WTC11 (cell line): ENCODE measurements around the gene ITPKC. TPM values are rescaled to one million over a fixed set of nuclear protein-coding genes. Genes with fewer than 3 reads are reported as not detected.

Experiments
- ATAC-seq: fragments of 200-7000 bp; cut with Tn5 transposase; 2 replicates; pipeline ENCODE4 v1.10.0; 2021; ENCODE audit warnings: mild to moderate bottlenecking, moderate library complexity
- CTCF ChIA-PET: fragments of 300-600 bp; sonication (Branson Sonifier 250); formaldehyde crosslinking; loops from one replicate; lab custom pipeline; 2021; ENCODE audit warnings: antibody characterized with exemption; lab: Charles Lee
- POLR2A ChIA-PET: fragments of 350-600 bp; sonication (Branson Sonifier 250); formaldehyde crosslinking; loops from one replicate; lab custom pipeline; 2021; ENCODE audit warnings: antibody characterized with exemption; lab: Charles Lee
- DNase-seq: peaks from one replicate; pipeline ENCODE4 v3.0.0; 2021; ENCODE audit warnings: low spot score
- H3K27ac Mint-ChIP-seq: 2 replicates; pipeline ENCODE4 v1.8.0; 2021; ENCODE audit warnings: mixed read lengths
- H3K27me3 Mint-ChIP-seq: 2 replicates; pipeline ENCODE4 v1.8.0; 2021; ENCODE audit warnings: low read depth, mild to moderate bottlenecking, moderate library complexity, mixed read lengths
- H3K36me3 Mint-ChIP-seq: 2 replicates; pipeline ENCODE4 v1.8.0; 2021; ENCODE audit warnings: mixed read lengths
- H3K4me1 Mint-ChIP-seq: 2 replicates; pipeline ENCODE4 v1.8.0; 2022; ENCODE audit warnings: mixed read lengths
- H3K4me3 Mint-ChIP-seq: 2 replicates; pipeline ENCODE4 v1.8.0; 2021; ENCODE audit warnings: mild to moderate bottlenecking, moderate library complexity, mixed read lengths
- H3K9me3 Mint-ChIP-seq: 2 replicates; pipeline ENCODE4 v1.8.0; 2021; ENCODE audit warnings: mixed read lengths
- FOXJ3 ChIP-seq: sonication (generic); formaldehyde crosslinking; IDR thresholded peaks from 2 replicates; pipeline ENCODE4 v1.9.0; 2021; ENCODE audit warnings: missing genetic modification reagents, mild to moderate bottlenecking, borderline replicate concordance
- FOXK1 ChIP-seq: sonication (generic); formaldehyde crosslinking; IDR thresholded peaks from 2 replicates; pipeline ENCODE4 v1.8.0; 2022; ENCODE audit warnings: mild to moderate bottlenecking, moderate library complexity, missing genetic modification reagents
- GRHL2 ChIP-seq: fragments of 250-450 bp; sonication (Bioruptor Pico); IDR thresholded peaks from 2 replicates; pipeline ENCODE4 v1.8.0; 2022; ENCODE audit warnings: mild to moderate bottlenecking, moderate library complexity; ENCODE audit not compliant: insufficient replicate concordance, severe bottlenecking
- GTF2I ChIP-seq: fragments of 250-450 bp; sonication (Bioruptor Pico); conservative IDR thresholded peaks from 2 replicates; pipeline ENCODE4 v1.4.0; 2021; ENCODE audit warnings: mild to moderate bottlenecking
- TP53 ChIP-seq: sonication (generic); formaldehyde crosslinking; IDR thresholded peaks from 2 replicates; pipeline ENCODE4 v1.8.1; 2023; ENCODE audit warnings: mild to moderate bottlenecking, missing genetic modification reagents
- ZNF138 ChIP-seq: sonication (generic); formaldehyde crosslinking; conservative IDR thresholded peaks from 2 replicates; pipeline ENCODE4 v1.8.1; 2022; ENCODE audit warnings: mild to moderate bottlenecking, moderate library complexity, missing genetic modification reagents
- ZNF219 ChIP-seq: sonication (generic); formaldehyde crosslinking; IDR thresholded peaks from 2 replicates; pipeline ENCODE4 v1.8.0; 2023; ENCODE audit warnings: missing genetic modification reagents, mild to moderate bottlenecking, borderline replicate concordance
- ZNF317 ChIP-seq: sonication (generic); formaldehyde crosslinking; IDR thresholded peaks from 2 replicates; pipeline ENCODE4 v1.8.1; 2023; ENCODE audit warnings: low read depth, mild to moderate bottlenecking, moderate library complexity, missing genetic modification reagents, borderline replicate concordance
- total RNA-seq: library from RNA; stranded (reverse); gene quantifications from 3 replicates; pipeline ENCODE4 v1.2.3, GENCODE V29; 2021
- TF ChIP-seq, protein P1 (sequence below): sonication (generic); formaldehyde crosslinking; IDR thresholded peaks from 2 replicates; pipeline ENCODE4 v1.8.0; 2022; ENCODE audit warnings: mild to moderate bottlenecking, missing genetic modification reagents
- TF ChIP-seq, protein P2 (sequence below): sonication (generic); formaldehyde crosslinking; IDR thresholded peaks from 2 replicates; pipeline ENCODE4 v1.8.0; 2022; ENCODE audit warnings: mild to moderate bottlenecking, missing genetic modification reagents
- TF ChIP-seq, protein P3 (sequence below): sonication (generic); formaldehyde crosslinking; IDR thresholded peaks from 2 replicates; pipeline ENCODE4 v1.8.0; 2022; ENCODE audit warnings: mild to moderate bottlenecking, missing genetic modification reagents
- TF ChIP-seq, protein P4 (sequence below): sonication (generic); formaldehyde crosslinking; IDR thresholded peaks from 2 replicates; pipeline ENCODE4 v1.8.1; 2023; ENCODE audit warnings: mild to moderate bottlenecking, missing genetic modification reagents, moderate library complexity
- TF ChIP-seq, protein P5 (sequence below): sonication (generic); formaldehyde crosslinking; IDR thresholded peaks from 2 replicates; pipeline ENCODE4 v1.8.0; 2023; ENCODE audit warnings: missing genetic modification reagents, mild to moderate bottlenecking, borderline replicate concordance

ITPKC gene
- total RNA-seq, 1 experiment from 2014 or later: 13.8 TPM

DNA sequence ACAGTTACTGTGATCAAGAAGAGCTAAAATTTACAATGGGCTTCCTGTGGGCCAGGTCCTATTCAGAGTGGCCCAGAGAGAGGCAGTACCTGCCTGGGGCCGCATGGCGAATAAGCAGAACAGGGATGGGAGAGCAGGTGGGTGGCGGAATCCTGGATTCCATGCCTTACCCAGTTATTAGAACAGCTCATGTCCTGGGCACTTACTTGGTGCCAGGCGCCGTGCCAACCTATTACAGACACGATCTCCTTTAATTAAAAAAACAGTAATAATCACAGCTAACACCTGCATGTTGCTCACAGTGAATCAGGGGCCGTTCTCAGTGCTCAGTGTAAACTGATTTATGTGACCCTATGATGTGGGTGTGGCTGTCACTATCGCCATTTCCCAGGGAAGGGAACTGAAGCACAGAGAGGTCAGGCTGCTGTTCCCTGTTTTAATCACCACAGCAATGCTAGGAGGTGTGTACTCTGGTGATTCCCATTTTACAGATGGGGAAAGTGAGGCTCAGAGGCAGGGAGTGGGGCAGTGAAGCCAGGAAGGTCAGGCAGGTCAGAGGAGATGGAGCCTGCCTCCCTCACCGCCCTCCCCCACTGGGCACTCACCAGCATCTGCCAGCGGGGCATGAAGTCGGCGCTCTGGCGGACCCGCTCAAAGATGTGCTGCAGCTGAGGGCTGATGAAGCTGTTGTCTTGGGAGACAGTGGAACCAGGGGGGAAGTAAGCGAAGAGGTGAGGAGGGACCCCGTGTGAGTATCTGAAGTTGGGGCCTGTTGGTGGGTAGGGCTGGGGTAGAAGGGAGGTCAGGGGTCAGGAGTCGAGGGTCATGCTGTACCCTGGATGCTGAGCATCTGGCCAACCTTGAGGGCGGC lies 12.2 kb upstream of the ITPKC start:
- no peak for DNase-seq
- no peaks in the 10 kb centered on the region for H3K27me3 Mint-ChIP-seq
- no peaks in the 10 kb centered on the region for H3K9me3 Mint-ChIP-seq
- ChIA-PET CTCF (interaction anchor here (1.7 kb wide), 1 partner anchor 13 kb away, joined by 5 read pairs; no protein-coding TSS in a partner anchor), POLR2A (no interaction called here)
- TF ChIP-seq ZNF138 (no peak), ZNF317 (CRISPR knock-in tag) (no peak), FOXJ3 (no peak)
- TF ChIP-seq, protein P1, sequence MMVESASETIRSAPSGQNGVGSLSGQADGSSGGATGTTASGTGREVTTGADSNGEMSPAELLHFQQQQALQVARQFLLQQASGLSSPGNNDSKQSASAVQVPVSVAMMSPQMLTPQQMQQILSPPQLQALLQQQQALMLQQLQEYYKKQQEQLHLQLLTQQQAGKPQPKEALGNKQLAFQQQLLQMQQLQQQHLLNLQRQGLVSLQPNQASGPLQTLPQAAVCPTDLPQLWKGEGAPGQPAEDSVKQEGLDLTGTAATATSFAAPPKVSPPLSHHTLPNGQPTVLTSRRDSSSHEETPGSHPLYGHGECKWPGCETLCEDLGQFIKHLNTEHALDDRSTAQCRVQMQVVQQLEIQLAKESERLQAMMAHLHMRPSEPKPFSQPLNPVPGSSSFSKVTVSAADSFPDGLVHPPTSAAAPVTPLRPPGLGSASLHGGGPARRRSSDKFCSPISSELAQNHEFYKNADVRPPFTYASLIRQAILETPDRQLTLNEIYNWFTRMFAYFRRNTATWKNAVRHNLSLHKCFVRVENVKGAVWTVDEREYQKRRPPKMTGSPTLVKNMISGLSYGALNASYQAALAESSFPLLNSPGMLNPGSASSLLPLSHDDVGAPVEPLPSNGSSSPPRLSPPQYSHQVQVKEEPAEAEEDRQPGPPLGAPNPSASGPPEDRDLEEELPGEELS (CRISPR knock-in tag): no peak
- TF ChIP-seq, protein P2, sequence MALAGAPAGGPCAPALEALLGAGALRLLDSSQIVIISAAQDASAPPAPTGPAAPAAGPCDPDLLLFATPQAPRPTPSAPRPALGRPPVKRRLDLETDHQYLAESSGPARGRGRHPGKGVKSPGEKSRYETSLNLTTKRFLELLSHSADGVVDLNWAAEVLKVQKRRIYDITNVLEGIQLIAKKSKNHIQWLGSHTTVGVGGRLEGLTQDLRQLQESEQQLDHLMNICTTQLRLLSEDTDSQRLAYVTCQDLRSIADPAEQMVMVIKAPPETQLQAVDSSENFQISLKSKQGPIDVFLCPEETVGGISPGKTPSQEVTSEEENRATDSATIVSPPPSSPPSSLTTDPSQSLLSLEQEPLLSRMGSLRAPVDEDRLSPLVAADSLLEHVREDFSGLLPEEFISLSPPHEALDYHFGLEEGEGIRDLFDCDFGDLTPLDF (CRISPR knock-in tag): no peak
- TF ChIP-seq, protein P3, sequence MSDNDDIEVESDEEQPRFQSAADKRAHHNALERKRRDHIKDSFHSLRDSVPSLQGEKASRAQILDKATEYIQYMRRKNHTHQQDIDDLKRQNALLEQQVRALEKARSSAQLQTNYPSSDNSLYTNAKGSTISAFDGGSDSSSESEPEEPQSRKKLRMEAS (CRISPR knock-in tag): no peak
- no peak overlapping the region for H3K27ac Mint-ChIP-seq
- ATAC-seq: no peak
- H3K36me3 Mint-ChIP-seq: peaks cover 41% of the 10 kb centered on the region
- H3K4me1 Mint-ChIP-seq: peaks cover 8% of the 10 kb centered on the region; the same call in 1 of the 2 replicates
- H3K4me3 Mint-ChIP-seq: no peak overlapping the region

DNA sequence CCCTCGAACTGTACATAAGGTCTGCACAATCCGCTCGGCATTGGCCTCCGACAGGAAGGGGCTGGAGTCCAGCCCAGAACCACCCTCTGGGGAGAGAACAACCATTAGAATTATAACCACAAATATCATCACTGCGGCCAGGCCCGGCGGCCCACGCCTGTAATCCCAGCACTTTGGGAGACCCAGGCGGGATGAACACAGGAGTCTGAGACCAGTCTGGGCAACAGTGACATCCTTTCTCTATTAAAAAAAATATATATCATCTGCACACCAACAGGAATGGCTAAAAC lies 11.6 kb upstream of the ITPKC start:
- POLR2A ChIA-PET: no interaction called here
- no peaks in the 10 kb centered on the region for H3K27me3 Mint-ChIP-seq
- DNase-seq: no peak
- peaks cover 46% of the 10 kb centered on the region for H3K36me3 Mint-ChIP-seq
- no peak for ATAC-seq
- TF ChIP-seq, protein P4, sequence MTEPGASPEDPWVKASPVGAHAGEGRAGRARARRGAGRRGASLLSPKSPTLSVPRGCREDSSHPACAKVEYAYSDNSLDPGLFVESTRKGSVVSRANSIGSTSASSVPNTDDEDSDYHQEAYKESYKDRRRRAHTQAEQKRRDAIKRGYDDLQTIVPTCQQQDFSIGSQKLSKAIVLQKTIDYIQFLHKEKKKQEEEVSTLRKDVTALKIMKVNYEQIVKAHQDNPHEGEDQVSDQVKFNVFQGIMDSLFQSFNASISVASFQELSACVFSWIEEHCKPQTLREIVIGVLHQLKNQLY (CRISPR knock-in tag): no peak
- TF ChIP-seq ZNF219 (CRISPR knock-in tag): no peak
- CTCF ChIA-PET: no interaction called here
- no peaks in the 10 kb centered on the region for H3K9me3 Mint-ChIP-seq
- peaks cover 8% of the 10 kb centered on the region; the same call in 1 of the 2 replicates for H3K4me1 Mint-ChIP-seq
- no peak overlapping the region for H3K4me3 Mint-ChIP-seq
- H3K27ac Mint-ChIP-seq: no peak overlapping the region

DNA sequence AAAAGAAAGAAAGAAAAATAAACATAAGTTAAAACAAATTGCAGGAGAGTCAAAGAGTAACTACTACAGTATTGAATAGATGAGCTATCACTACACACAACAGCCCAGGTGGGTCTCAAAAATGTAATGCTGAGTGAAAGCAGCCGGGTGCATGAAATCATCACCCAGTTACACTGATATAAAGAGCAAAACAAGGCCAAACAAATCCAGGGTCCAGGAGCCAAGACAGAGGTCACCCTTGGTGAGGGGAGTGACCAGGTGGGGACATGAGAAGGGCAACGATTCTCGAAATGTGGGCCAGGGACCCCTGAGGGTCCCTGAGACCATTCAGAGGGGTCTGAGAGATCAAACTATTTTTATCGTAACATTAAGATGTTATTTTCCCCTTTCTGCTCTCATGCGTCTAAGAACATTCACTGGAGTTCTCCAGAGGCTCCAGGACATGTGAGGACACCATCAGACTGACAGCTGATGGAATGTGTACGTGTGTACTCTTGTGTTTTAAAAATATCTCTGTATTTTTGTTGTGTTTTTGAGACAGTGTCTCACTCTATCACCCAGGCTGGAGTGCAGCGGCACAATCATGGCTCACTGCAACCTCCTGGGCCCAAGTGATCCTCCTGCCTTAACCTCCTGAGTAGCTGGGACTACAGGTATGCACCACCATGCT lies 10.8 kb upstream of the ITPKC start:
- H3K27ac Mint-ChIP-seq: peak overlapping the region; percentile 63; the same call in 1 of the 2 replicates
- no peak overlapping the region for H3K4me3 Mint-ChIP-seq
- CTCF ChIA-PET: no interaction called here
- no peaks in the 10 kb centered on the region for H3K27me3 Mint-ChIP-seq
- no peak for ATAC-seq
- H3K4me1 Mint-ChIP-seq: peaks cover 8% of the 10 kb centered on the region; the same call in 1 of the 2 replicates
- TF ChIP-seq, protein P5, sequence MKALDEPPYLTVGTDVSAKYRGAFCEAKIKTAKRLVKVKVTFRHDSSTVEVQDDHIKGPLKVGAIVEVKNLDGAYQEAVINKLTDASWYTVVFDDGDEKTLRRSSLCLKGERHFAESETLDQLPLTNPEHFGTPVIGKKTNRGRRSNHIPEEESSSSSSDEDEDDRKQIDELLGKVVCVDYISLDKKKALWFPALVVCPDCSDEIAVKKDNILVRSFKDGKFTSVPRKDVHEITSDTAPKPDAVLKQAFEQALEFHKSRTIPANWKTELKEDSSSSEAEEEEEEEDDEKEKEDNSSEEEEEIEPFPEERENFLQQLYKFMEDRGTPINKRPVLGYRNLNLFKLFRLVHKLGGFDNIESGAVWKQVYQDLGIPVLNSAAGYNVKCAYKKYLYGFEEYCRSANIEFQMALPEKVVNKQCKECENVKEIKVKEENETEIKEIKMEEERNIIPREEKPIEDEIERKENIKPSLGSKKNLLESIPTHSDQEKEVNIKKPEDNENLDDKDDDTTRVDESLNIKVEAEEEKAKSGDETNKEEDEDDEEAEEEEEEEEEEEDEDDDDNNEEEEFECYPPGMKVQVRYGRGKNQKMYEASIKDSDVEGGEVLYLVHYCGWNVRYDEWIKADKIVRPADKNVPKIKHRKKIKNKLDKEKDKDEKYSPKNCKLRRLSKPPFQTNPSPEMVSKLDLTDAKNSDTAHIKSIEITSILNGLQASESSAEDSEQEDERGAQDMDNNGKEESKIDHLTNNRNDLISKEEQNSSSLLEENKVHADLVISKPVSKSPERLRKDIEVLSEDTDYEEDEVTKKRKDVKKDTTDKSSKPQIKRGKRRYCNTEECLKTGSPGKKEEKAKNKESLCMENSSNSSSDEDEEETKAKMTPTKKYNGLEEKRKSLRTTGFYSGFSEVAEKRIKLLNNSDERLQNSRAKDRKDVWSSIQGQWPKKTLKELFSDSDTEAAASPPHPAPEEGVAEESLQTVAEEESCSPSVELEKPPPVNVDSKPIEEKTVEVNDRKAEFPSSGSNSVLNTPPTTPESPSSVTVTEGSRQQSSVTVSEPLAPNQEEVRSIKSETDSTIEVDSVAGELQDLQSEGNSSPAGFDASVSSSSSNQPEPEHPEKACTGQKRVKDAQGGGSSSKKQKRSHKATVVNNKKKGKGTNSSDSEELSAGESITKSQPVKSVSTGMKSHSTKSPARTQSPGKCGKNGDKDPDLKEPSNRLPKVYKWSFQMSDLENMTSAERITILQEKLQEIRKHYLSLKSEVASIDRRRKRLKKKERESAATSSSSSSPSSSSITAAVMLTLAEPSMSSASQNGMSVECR (CRISPR knock-in tag): no peak
- TF ChIP-seq FOXK1: no peak
- TF ChIP-seq, protein P3 (CRISPR knock-in tag): no peak
- no peak for TF ChIP-seq ZNF219 (CRISPR knock-in tag)
- TF ChIP-seq TP53: no peak
- no peak for TF ChIP-seq GTF2I (CRISPR knock-in tag)
- TF ChIP-seq GRHL2: no peak
- TF ChIP-seq, protein P2 (CRISPR knock-in tag): no peak
- DNase-seq: no peak
- POLR2A ChIA-PET: interaction anchor here (0.5 kb wide), 1 partner anchor 1074 kb away, joined by 3 read pairs; no protein-coding TSS in a partner anchor
- no peaks in the 10 kb centered on the region for H3K9me3 Mint-ChIP-seq
- peaks cover 43% of the 10 kb centered on the region for H3K36me3 Mint-ChIP-seq
